Adrenal gland (tissue), 12 donors: ENCODE data around the gene DOCK4. TPM values are rescaled to one million over a fixed set of nuclear protein-coding genes. Genes with fewer than 3 reads are reported as not detected.

Experiments used
- DNase-seq, 7 donors: peaks; one replicate each; pipeline ENCODE4 v3.0.0-alpha.2; 2019 to 2020
- H3K27ac ChIP-seq, 5 donors: fragments of 200-600 bp; sonication (generic) in 4 of 5; 1 replicate in 3 of 5; 2 replicates in 2 of 5; pipeline versions ENCODE4 v1.5.1 to v1.8.0; 2016 to 2020; ENCODE audit warnings: mild to moderate bottlenecking in 1 of 5
- H3K27me3 ChIP-seq: fragments of 200-600 bp; 2 replicates; pipeline ENCODE4 v1.8.0; 2021
- H3K36me3 ChIP-seq, 2 donors: fragments of 200-600 bp; replicated peaks in 1 of 2; 1 replicate in 1 of 2; 2 replicates in 1 of 2; pipeline versions ENCODE4 v1.5.1 to v1.8.0; 2018 to 2022
- H3K4me1 ChIP-seq, 2 donors: fragments of 200-600 bp; replicated peaks in 1 of 2; 1 replicate in 1 of 2; 2 replicates in 1 of 2; pipeline versions ENCODE4 v1.5.1 to v1.8.0; 2018 to 2021
- H3K4me3 ChIP-seq, 4 donors: fragments of 200-600 bp; sonication (generic) in 3 of 4; one replicate each; pipeline ENCODE4 v1.5.1; 2016 to 2018
- H3K9me3 ChIP-seq, 3 donors: fragments of 200-600 bp; sonication (generic) in 1 of 3; replicated peaks in 1 of 3; 1 replicate in 2 of 3; 2 replicates in 1 of 3; pipeline versions ENCODE4 v1.5.1 to v1.8.0; 2016 to 2021
- CTCF ChIP-seq, 6 experiments: fragments of 450-650 bp in 4 of 6; fragments of 200-600 bp in 2 of 6; sonication (generic) in 1 of 6; IDR thresholded peaks; 1 replicate in 5 of 6; 2 replicates in 1 of 6; pipeline versions ENCODE4 v1.5.1 to v1.8.0; 2016 to 2021; ENCODE audit warnings: antibody characterized with exemption in 6 of 6, mild to moderate bottlenecking in 2 of 6, moderate library complexity in 1 of 6
- POLR2A ChIP-seq, 2 donors: fragments of 450-650 bp; IDR thresholded peaks; one replicate each; pipeline ENCODE4 v1.6.1; 2017; ENCODE audit warnings: antibody characterized with exemption in 2 of 2, mild to moderate bottlenecking in 2 of 2, moderate library complexity in 1 of 2
- WGBS, 4 donors: extraction: QIAGEN DNeasy Blood & Tissue Kit in 2 of 4; methylation state at CpG; one replicate each; pipeline versions ENCODE4 v1.1.5 to v1.1.7; 2013 to 2017; 5-methylcytosine and 5-hydroxymethylcytosine counted together
- intact Hi-C, 2 donors: fragments of 100-400 bp; cut with DNase I; formaldehyde crosslinking; loops; one replicate each; pipeline versions ENCODE4 v1.14.1 to v1.15.0; 2022 to 2023
- polyA plus RNA-seq, 3 donors: library from polyadenylated mRNA; stranded (reverse); fragments of 200-250 nt in 2 of 3; fragments of 350-450 nt in 1 of 3; fragmentation: Illumina TruSeq in 1 of 3; extraction: RNeasy Lipid Tissue Mini Kit (QIAGEN cat#74804) in 1 of 3; gene quantifications; one replicate each; pipeline ENCODE4 v1.2.3, GENCODE V29; 2013 to 2014
- total RNA-seq, 9 donors: library from RNA; depleted of rRNA in 4 of 9; stranded (reverse); fragments of >200 nt in 4 of 9; fragments of 120-200 nt in 1 of 9; fragmentation: NEBNext Ultra II Directional in 1 of 9; extraction: Animal tissue kit (Norgen Biotek cat#: 25700) in 1 of 9; gene quantifications; one replicate each; pipeline versions ENCODE4 v1.1.0 to v1.2.4, GENCODE V29; 2013 to 2023
- donor health status: healthy with polysubstance abuse.
- donor health status: Bipolar disorder and iron deficiency.
- donor health status: DM: yes; HTN: yes; CAD: no.
- donor health status: DM: no; HTN: no; CAD: no.
- donor health status: DM: no; HTN: no; CAD: no.
- donor health status: DM: yes; HTN: yes; CAD: no.

DOCK4 gene
- total and polyA plus RNA-seq, 12 donors = 6.2 to 37.6 (median 21.1) TPM

- intact Hi-C loops = no loop called here
- Histone ChIP-seq H3K4me3 (no peak overlapping the region), H3K9me3 (no peaks in the 10 kb centered on the region), H3K4me1 (peaks cover 10 to 34% of the 10 kb centered on the region in 2 donors), H3K27ac (peak overlapping the region in 2 of 5 donors; percentile 47 to 56), H3K36me3 (no peaks in the 10 kb centered on the region), H3K27me3 (no peaks in the 10 kb centered on the region)
- TF ChIP-seq POLR2A (IDR thresholded peaks at IDR 0.05) (no peak), CTCF (IDR thresholded peaks at IDR 0.05) (no peak)
- DNase-seq = no peak
- 57 to 69% (median 61%) methylated on average over 7 of the region's 7 CpGs for WGBS, 4 donors
Measured at GRCh38 chr7:112160771-112161150, 45.4 kb downstream of the DOCK4 start.

GRCh38 chr7:112160130-112160770 is 45.9 kb downstream of the DOCK4 start:
- WGBS, 4 donors = 52 to 66% (median 58%) methylated on average over 2 of the region's 2 CpGs

GRCh38 chr7:112159351-112159750 is 46.8 kb downstream of the DOCK4 start:
- no peak overlapping the region for H3K27ac ChIP-seq
- H3K27me3 ChIP-seq = no peaks in the 10 kb centered on the region
- no peaks in the 10 kb centered on the region for H3K9me3 ChIP-seq
- no peak overlapping the region for H3K4me3 ChIP-seq
- intact Hi-C loops = no loop called here
- TF ChIP-seq CTCF (IDR thresholded peaks at IDR 0.05) = no peak
- TF ChIP-seq POLR2A (IDR thresholded peaks at IDR 0.05) = no peak
- peaks cover 10 to 34% of the 10 kb centered on the region in 2 donors for H3K4me1 ChIP-seq
- WGBS, 4 donors = 76 to 80% (median 78%) methylated on average over 8 of the region's 8 CpGs
- H3K36me3 ChIP-seq = no peaks in the 10 kb centered on the region
- DNase-seq = no peak

More at GRCh38 chr7:112160130-112160770, 45.9 kb downstream of the DOCK4 start:
- Histone ChIP-seq H3K27ac (peak overlapping the region in 2 of 5 donors; percentile 47 to 56), H3K27me3 (no peaks in the 10 kb centered on the region), H3K36me3 (no peaks in the 10 kb centered on the region), H3K9me3 (no peaks in the 10 kb centered on the region), H3K4me3 (no peak overlapping the region), H3K4me1 (peaks cover 10 to 34% of the 10 kb centered on the region in 2 donors)
- peak in 1 of 7 donors; percentile 25 for DNase-seq
- TF ChIP-seq POLR2A (IDR thresholded peaks at IDR 0.05) (no peak), CTCF (IDR thresholded peaks at IDR 0.05) (no peak)
- intact Hi-C loops = no loop called here

- Histone ChIP-seq H3K4me3 (no peak overlapping the region), H3K4me1 (peaks cover 10 to 30% of the 10 kb centered on the region in 2 donors), H3K36me3 (no peaks in the 10 kb centered on the region), H3K27me3 (no peaks in the 10 kb centered on the region), H3K27ac (no peak overlapping the region), H3K9me3 (no peaks in the 10 kb centered on the region)
- intact Hi-C loops = no loop called here
- no peak for TF ChIP-seq CTCF (IDR thresholded peaks at IDR 0.05)
- no peak for TF ChIP-seq POLR2A (IDR thresholded peaks at IDR 0.05)
- DNase-seq = no peak
- 61 to 75% (median 67%) methylated on average over 4 of the region's 4 CpGs for WGBS, 4 donors
Measured at GRCh38 chr7:112157072-112157471, 49.1 kb downstream of the DOCK4 start.
